ENCODE measurements around the gene FXYD4.
"Not testable (repeated sequence)": the region's sequence is repeated elsewhere in the genome, so short reads cannot be mapped to it uniquely, and the experiment has no call there.

The FXYD4 gene

DNA sequence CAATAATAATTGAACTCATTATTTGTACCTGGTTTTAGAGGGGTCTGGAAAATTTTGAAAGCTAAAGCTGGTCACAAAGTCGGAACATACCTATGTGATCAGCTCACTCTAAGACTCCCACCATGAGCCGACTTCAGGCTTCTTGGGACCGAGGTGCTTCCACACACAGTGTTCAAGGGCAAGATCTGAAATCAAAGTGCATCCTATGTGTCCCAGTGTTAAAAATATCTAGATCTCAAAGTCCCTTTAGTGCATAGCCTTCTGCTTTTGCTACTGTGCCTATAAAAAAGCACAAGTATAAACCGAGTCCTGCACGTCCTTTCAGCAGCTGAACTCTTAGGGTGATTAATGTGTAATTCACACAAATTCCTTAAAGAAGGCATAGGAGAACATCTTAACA, 43.5 kb upstream of the FXYD4 start:
- DNase-seq (ENCODE audit: extremely low read depth, insufficient read length): no peak
- H3K4me3 ChIP-seq (replicated peaks; ENCODE audit: low read depth, low read length): no peak overlapping the region
- no peaks in the 10 kb centered on the region for H3K36me3 ChIP-seq (ENCODE audit: control insufficient read depth, insufficient read depth, low read length)
- TF ChIP-seq, protein P1, sequence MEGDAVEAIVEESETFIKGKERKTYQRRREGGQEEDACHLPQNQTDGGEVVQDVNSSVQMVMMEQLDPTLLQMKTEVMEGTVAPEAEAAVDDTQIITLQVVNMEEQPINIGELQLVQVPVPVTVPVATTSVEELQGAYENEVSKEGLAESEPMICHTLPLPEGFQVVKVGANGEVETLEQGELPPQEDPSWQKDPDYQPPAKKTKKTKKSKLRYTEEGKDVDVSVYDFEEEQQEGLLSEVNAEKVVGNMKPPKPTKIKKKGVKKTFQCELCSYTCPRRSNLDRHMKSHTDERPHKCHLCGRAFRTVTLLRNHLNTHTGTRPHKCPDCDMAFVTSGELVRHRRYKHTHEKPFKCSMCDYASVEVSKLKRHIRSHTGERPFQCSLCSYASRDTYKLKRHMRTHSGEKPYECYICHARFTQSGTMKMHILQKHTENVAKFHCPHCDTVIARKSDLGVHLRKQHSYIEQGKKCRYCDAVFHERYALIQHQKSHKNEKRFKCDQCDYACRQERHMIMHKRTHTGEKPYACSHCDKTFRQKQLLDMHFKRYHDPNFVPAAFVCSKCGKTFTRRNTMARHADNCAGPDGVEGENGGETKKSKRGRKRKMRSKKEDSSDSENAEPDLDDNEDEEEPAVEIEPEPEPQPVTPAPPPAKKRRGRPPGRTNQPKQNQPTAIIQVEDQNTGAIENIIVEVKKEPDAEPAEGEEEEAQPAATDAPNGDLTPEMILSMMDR (IDR thresholded peaks at IDR 0.05; ENCODE audit: insufficient read depth, low read length, poor library complexity, severe bottlenecking): no peak
- no peaks in the 10 kb centered on the region for H3K27me3 ChIP-seq (replicated peaks; ENCODE audit: control insufficient read depth, insufficient read depth, low read length)

DNA sequence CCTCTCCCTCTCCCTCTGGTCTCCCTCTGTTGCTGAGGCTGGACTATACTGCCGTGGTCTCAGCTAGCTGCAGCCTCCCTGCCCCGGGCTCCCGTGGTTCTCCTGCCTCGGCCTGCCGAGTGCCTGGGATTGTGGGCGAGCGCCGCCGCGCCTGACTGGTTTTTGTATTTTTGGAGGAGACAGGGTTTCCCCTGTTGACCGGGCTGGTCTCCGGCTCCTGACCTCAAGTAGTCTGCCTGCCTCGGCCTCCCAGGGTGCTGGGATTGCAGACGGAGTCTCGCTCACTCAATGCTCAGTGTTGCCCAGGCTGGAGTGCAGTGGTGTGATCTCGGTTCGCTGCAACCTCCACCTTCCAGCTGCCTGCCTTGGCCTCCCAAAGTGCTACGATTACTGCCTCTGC, 42.6 kb upstream of the FXYD4 start:
- DNase-seq (ENCODE audit: extremely low read depth, insufficient read length); H3K4me3 ChIP-seq (replicated peaks; ENCODE audit: low read depth, low read length); H3K36me3 ChIP-seq (ENCODE audit: control insufficient read depth, insufficient read depth, low read length); H3K27me3 ChIP-seq (replicated peaks; ENCODE audit: control insufficient read depth, insufficient read depth, low read length): not testable (repeated sequence)

DNA sequence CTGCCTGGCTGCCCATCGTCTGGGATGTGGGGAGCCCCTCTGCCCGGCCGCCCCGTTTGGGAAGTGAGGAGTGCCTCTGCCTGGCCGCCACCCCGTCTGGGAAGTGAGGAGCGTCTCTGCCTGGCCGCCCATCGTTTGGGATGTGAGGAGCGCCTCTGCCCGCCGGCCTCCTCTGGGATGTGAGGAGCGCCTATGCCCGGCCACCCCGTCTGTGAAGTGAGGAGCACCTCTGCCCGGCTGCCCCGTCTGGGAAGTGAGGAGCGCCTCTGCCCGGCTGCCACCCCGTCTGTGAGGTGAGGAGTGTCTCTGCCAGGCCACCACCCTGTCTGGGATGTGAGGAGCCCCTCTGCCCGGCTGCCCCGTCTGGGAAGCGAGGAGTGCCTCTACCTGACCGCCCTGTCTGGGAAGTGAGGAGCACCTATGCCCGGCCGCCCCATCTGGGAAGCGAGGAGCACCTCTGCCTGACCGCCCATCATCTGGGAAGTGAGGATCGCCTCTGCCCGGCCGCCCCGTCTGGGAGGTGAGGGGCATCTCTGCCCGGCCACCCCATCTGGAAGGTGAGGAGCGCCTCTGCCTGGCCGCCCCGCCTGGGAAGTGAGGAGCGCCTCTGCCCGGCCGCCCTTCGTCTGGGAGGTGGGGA, 42.1 kb upstream of the FXYD4 start:
- H3K4me3 ChIP-seq (replicated peaks; ENCODE audit: low read depth, low read length); DNase-seq (ENCODE audit: extremely low read depth, insufficient read length); H3K27me3 ChIP-seq (replicated peaks; ENCODE audit: control insufficient read depth, insufficient read depth, low read length); H3K36me3 ChIP-seq (ENCODE audit: control insufficient read depth, insufficient read depth, low read length): not testable (repeated sequence)

DNA sequence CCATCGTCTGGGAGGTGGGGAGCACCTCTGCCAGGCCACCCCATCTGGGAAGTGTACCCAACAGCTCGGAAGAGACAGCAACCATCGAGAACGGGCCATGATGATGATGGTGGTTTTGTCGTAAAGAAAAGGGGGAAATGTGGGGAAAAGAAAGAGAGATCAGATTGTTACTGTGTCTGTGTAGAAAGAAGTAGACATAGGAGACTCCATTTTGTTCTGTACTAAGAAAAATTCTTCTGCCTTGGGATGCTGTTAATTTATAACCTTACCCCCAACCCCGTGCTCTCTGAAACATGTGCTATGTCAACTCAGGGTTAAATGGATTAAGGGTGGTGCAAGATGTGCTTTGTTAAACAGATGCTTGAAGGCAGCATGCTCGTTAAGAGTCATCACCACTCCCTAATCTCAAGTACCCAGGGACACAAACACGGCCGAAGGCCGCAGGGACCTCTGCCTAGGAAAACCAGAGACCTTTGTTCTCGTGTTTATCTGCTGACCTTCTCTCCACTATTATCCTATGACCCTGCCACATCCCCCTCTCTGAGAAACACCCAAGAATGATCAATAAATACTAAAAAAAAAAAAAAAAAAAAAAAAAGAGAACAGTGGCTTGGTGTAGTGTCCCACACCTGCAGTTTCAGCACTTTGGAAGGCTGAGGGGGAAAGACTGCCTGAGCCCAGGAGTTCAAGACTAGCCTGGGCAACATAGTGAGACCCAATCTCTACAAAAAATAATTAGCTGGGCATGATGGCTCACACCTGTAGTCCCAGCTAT, 41.2 kb upstream of the FXYD4 start:
- H3K4me3 ChIP-seq (replicated peaks; ENCODE audit: low read depth, low read length); H3K27me3 ChIP-seq (replicated peaks; ENCODE audit: control insufficient read depth, insufficient read depth, low read length); DNase-seq (ENCODE audit: extremely low read depth, insufficient read length); H3K36me3 ChIP-seq (ENCODE audit: control insufficient read depth, insufficient read depth, low read length): not testable (repeated sequence)

DNA sequence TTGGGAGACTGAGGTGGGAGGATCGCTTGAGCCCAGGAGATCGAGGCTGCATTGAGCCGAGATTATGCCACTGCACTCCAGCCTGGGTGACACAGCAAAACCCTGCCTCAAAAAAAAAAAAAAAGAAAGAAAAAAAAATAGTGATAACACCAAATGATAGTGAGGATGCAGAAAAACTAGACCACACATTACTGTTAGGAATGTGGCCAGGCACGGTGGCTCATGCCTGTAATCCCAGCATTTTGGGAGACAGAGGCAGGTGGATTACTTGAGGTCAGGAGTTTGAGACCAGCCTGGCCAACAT, 40.7 kb upstream of the FXYD4 start:
- not testable (repeated sequence) for H3K36me3 ChIP-seq (ENCODE audit: control insufficient read depth, insufficient read depth, low read length); H3K27me3 ChIP-seq (replicated peaks; ENCODE audit: control insufficient read depth, insufficient read depth, low read length); H3K4me3 ChIP-seq (replicated peaks; ENCODE audit: low read depth, low read length); DNase-seq (ENCODE audit: extremely low read depth, insufficient read length)

DNA sequence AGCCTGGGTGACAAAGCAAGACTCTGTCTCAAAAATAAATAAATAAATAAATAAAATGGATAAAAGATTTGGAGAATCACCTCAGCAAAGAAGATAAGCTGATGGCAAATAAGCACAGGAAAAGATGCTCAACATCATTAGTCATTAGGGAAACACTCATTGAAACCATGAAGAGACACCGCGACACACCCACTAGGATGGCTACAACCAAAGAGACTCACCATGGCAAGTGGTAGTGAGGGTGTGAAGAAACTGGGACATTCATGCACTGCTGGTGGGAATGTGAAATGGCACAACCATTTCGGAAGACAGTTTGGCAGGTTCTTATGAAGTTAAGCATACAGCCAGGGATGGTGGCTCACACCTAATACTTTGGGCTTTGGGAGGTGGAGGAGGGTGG, 37.8 kb upstream of the FXYD4 start:
- TF ChIP-seq, protein P1 (IDR thresholded peaks at IDR 0.05; ENCODE audit: insufficient read depth, low read length, poor library complexity, severe bottlenecking): no peak
- H3K4me3 ChIP-seq (replicated peaks; ENCODE audit: low read depth, low read length): no peak overlapping the region
- no peaks in the 10 kb centered on the region for H3K27me3 ChIP-seq (replicated peaks; ENCODE audit: control insufficient read depth, insufficient read depth, low read length)
- DNase-seq (ENCODE audit: extremely low read depth, insufficient read length): no peak
- no peaks in the 10 kb centered on the region for H3K36me3 ChIP-seq (ENCODE audit: control insufficient read depth, insufficient read depth, low read length)

DNA sequence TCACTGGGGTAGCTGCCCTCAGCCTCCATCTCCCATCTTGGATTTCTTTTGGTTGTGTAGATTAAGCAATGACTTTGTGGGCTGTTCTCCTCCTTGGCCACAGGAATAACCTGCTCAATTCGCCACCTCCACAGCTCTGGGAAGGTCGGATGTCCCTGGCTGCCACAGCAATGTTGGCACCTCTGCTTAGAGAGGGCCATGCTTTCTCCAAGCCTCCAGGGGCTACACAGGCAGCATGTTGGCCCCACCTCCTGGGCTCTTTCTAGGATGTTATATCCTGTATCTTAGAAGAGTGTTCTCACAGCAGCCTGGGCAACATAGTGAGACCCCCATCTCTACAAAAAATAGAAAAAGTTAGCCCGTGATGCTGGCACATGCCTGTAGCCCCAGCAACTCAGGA, 35.4 kb upstream of the FXYD4 start:
- TF ChIP-seq, protein P1 (IDR thresholded peaks at IDR 0.05; ENCODE audit: insufficient read depth, low read length, poor library complexity, severe bottlenecking): no peak
- Histone ChIP-seq H3K36me3 (ENCODE audit: control insufficient read depth, insufficient read depth, low read length) (no peaks in the 10 kb centered on the region), H3K27me3 (replicated peaks; ENCODE audit: control insufficient read depth, insufficient read depth, low read length) (no peaks in the 10 kb centered on the region; the same call in 1 of the 2 replicates), H3K4me3 (replicated peaks; ENCODE audit: low read depth, low read length) (no peak overlapping the region)
- no peak for DNase-seq (ENCODE audit: extremely low read depth, insufficient read length)

Data from GM06990 (cell line).